GM12874 (cell line): ENCODE data around the gene RNF39.

Experiments used
- TF ChIP-seq, protein P1 (sequence below): IDR thresholded peaks from 2 replicates; pipeline ENCODE4 v1.5.1; 2011; ENCODE audit warnings: low read depth, mild to moderate bottlenecking, control low read depth, low read length, moderate library complexity; ENCODE audit not compliant: insufficient read depth

The RNF39 gene

DNA sequence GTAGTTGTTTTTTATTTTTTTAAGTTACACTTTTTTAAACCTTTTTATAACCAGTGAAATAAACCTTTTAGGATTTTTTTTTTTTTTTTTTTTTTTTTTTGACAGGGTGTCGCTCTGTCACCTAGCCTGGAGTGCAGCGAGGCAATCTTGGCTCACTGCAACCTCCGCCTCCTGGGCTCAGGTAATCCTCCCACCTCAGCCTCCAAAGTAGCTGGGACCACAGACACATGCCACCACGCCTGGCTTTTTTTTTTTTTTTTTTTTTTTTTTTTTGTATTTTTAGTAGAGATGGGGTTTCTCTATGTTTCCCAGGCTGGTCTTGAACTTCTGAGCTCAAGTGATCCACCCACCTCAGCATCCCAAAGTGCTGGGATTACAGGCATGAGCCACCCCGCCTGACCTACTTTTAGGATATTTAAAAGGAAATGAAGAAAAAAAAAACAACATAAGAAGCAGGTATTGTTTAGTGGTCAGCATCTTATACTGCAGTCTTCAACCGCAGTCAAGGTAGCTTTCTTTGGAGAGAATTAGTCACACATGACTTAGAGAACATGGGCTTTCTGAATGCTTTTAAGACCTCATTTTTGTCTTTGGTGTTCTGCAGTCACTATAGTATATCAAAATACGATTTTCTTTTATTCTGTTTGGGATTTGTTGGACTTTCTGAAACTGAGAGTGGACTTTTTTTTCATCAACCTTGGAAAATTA lies 12.9 kb downstream of the RNF39 start:
- TF ChIP-seq, protein P1, sequence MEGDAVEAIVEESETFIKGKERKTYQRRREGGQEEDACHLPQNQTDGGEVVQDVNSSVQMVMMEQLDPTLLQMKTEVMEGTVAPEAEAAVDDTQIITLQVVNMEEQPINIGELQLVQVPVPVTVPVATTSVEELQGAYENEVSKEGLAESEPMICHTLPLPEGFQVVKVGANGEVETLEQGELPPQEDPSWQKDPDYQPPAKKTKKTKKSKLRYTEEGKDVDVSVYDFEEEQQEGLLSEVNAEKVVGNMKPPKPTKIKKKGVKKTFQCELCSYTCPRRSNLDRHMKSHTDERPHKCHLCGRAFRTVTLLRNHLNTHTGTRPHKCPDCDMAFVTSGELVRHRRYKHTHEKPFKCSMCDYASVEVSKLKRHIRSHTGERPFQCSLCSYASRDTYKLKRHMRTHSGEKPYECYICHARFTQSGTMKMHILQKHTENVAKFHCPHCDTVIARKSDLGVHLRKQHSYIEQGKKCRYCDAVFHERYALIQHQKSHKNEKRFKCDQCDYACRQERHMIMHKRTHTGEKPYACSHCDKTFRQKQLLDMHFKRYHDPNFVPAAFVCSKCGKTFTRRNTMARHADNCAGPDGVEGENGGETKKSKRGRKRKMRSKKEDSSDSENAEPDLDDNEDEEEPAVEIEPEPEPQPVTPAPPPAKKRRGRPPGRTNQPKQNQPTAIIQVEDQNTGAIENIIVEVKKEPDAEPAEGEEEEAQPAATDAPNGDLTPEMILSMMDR: no peak

DNA sequence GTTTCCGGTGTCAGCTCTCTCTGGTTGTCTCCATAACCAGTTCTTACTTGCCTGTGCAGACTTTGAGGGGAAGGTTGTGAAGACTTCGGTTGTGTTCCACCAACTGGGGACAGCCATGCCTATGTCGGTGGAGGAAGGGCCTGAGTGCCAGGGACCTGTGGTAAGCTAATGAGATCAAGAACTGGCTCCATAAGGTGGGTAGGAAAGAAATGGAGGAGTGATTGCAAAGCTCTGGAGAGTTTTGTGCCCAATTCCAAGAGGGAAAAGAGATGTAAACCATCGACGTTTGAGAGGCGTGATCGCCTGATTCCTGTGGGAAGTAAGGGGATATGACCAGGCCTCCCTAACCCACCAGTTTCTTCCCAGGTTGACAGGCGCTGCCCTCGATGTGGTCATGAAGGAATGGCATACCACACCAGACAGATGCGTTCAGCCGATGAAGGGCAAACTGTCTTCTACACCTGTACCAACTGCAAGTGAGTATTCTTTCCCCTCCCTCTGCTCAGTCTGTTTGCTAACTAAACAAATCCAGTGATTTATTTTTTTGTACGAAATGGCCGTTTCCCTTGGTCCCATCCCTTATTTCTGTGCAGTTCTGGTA lies 13.6 kb downstream of the RNF39 start:
- TF ChIP-seq, protein P1: no peak

DNA sequence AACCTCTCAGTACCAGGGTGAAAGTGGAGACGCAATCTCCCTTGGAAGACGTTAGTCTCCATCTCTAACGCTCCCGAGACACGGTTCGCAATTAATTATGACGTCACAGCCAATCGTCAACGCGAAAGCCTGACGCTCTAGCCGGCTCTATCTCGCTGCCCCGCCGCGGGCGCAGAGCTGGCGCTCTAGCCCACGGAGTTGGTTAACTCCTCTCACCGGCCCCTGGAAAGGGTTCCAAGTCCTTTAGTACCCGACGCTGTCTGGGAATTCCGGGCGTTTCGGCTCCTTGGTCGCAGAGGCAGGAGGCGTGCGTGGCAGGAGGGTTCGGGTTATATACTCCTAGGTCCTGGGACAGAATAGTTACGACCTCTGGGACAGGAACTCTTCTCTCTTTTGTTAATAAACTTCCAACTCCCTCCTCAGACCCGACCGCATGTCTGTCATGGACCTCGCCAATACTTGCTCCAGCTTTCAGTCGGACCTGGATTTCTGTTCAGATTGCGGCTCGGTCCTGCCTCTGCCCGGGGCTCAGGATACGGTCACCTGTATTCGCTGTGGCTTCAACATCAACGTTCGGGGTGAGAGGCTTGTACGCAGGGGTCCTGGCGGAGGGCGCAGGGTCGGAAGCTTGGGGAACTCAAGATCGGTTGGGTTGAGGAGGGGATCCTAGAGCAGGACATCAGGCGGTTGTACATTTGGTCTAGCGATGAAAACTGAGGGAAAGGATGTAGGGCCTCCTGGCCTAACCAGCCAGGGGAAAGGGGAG lies 14.3 kb downstream of the RNF39 start, which contains the start of gene POLR1H:
POLR1H (plus strand) TSS at position 174 of the 766 bp plus-strand sequence; CDS start at position 434, 260 bp downstream.
- TF ChIP-seq, protein P1: no peak

DNA sequence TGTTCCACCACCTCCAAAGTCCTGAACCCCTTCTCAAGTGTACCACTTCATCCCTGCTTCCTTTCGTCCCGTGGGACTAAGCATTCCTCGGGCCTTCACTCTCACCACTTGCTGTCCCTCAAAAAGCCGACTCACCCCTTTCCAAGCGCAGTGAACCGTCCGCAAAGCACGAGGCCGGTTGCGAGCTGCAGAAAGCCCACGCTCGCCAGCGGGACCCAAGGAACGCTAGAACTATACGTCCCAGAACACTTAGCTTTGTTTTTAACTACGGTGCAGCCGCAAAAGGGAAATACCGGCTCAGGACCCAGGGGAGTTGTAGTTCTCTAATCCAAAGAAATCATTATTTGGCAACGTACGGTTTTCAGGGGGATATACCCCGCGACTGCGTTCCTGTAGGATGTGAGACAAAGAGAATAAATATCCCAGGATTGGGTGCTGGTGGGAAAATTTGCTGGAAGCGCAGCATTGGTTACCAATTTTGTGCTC lies 14.9 kb downstream of the RNF39 start:
- TF ChIP-seq, protein P1: no peak

- TF ChIP-seq, protein P1: no peak
Observed at GRCh38 chr6:30055513-30055912, 20.1 kb downstream of the RNF39 start.

DNA sequence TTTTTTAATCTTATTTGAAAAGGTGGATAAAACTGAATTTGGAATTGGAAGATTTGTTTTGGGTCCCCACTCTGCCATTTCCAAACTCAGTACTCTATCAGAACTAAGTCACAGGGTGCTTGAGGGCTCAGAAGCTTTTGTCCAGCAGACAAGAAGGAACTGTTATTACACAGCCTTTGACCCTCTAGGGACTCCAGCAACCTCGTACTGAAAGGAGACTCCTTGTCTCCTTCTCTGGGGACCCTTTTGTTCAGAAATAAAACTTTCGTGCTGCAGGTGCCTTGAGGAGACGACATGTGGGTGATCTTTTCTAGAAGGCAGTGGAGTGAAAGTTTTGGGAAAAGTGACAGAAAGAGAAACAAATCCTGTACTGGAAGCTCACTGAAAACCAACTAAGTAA lies 21.9 kb downstream of the RNF39 start:
- TF ChIP-seq, protein P1: no peak

- TF ChIP-seq, protein P1: no peak
Observed at GRCh38 chr6:30047220-30047619, 28.3 kb downstream of the RNF39 start.
